HFF-Myc (cell line): ENCODE measurements around the gene NSD2.
"Not testable (repeated sequence)": the region's sequence is repeated elsewhere in the genome, so short reads cannot be mapped to it uniquely, and the experiment has no call there.

Source experiments
- DNase-seq: peaks from one replicate; pipeline ENCODE4 v3.0.0-alpha.2; 2011; ENCODE audit warnings: low read depth; ENCODE audit errors: extremely low read depth
- H3K4me3 ChIP-seq: replicated peaks from 2 replicates; pipeline ENCODE4 v1.5.1; 2011; ENCODE audit warnings: low read depth, mild to moderate bottlenecking, control low read depth, low read length
- CTCF ChIP-seq: IDR thresholded peaks from 2 replicates; pipeline ENCODE4 v1.5.1; 2012; ENCODE audit warnings: mild to moderate bottlenecking, low read depth, low read length, control low read depth; ENCODE audit errors: missing control alignments

Gene NSD2

GRCh38 chr4:1834047-1834775 is 37.0 kb upstream of the NSD2 start:
- no peak for DNase-seq
- no peak overlapping the region for H3K4me3 ChIP-seq
- TF ChIP-seq CTCF, result no peak

- DNase-seq, H3K4me3 ChIP-seq: not testable (repeated sequence)
Observed at GRCh38 chr4:1835836-1836235, 35.4 kb upstream of the NSD2 start.

- no peak for DNase-seq
- H3K4me3 ChIP-seq, result no peak overlapping the region
- no peak for TF ChIP-seq CTCF
Observed at GRCh38 chr4:1836650-1837049, 34.5 kb upstream of the NSD2 start.

- no peak for TF ChIP-seq CTCF
- no peak for DNase-seq
Observed at GRCh38 chr4:1837069-1837468, 34.1 kb upstream of the NSD2 start.

GRCh38 chr4:1839282-1839681 is 31.9 kb upstream of the NSD2 start:
- no peak overlapping the region for H3K4me3 ChIP-seq
- DNase-seq, result no peak
- no peak for TF ChIP-seq CTCF

More at GRCh38 chr4:1837069-1837468, 34.1 kb upstream of the NSD2 start:
- H3K4me3 ChIP-seq, result no peak overlapping the region

GRCh38 chr4:1841201-1841886 is 29.8 kb upstream of the NSD2 start:
- no peak for DNase-seq
- H3K4me3 ChIP-seq, result no peak overlapping the region
- no peak for TF ChIP-seq CTCF

- no peak overlapping the region for H3K4me3 ChIP-seq
- no peak for TF ChIP-seq CTCF
Observed at GRCh38 chr4:1841887-1842210, 29.3 kb upstream of the NSD2 start.

More at GRCh38 chr4:1841887-1842210, 29.3 kb upstream of the NSD2 start:
- no peak for DNase-seq
